ENCODE measurements around the gene C7.

C7 gene

GRCh38 chr5:40991981-40992559 is 82.8 kb downstream of the C7 start:
- no peak overlapping the region for H4K91ac ChIP-seq (ENCODE audit: low read depth, low read length)
- peaks cover 0 to 6% of the 10 kb centered on the region in 2 experiments for H3K4me1 ChIP-seq (ENCODE audit: control insufficient read depth in 1 of 2, insufficient read depth in 2 of 2, low read length in 2 of 2)
- H4K8ac ChIP-seq (ENCODE audit: low read depth, low read length): no peak overlapping the region
- no peak overlapping the region for H3K4me2 ChIP-seq (ENCODE audit: low read length)
- H3K14ac ChIP-seq (ENCODE audit: low read length): no peak overlapping the region
- no peak overlapping the region for H2BK120ac ChIP-seq (ENCODE audit: insufficient read depth, low read length, poor library complexity)
- H3K27me3 ChIP-seq (ENCODE audit: insufficient read depth, low read length): no peaks in the 10 kb centered on the region
- no peak overlapping the region for H3K4ac ChIP-seq (ENCODE audit: low read depth, low read length)
- H3K36me3 ChIP-seq (ENCODE audit: control insufficient read depth in 1 of 2, insufficient read depth in 2 of 2, low read length in 2 of 2): no peaks in the 10 kb centered on the region
- H3K9ac ChIP-seq (ENCODE audit: low read length): no peak overlapping the region
- H3K18ac ChIP-seq (ENCODE audit: low read length): no peak overlapping the region
- no peak overlapping the region for H3K23ac ChIP-seq (ENCODE audit: low read length)
- H2AFZ ChIP-seq (ENCODE audit: insufficient read depth, low read length, poor library complexity): no peak overlapping the region
- no peak overlapping the region for H4K12ac ChIP-seq (ENCODE audit: low read depth, low read length)
- no peak overlapping the region for H3K27ac ChIP-seq (ENCODE audit: low read depth, low read length)
- no peak overlapping the region for H2AK5ac ChIP-seq (ENCODE audit: low read length)
- H3K4me3 ChIP-seq (ENCODE audit: low read depth, low read length): no peak overlapping the region
- H2BK5ac ChIP-seq (ENCODE audit: low read depth, low read length, poor library complexity): no peak overlapping the region
- no peaks in the 10 kb centered on the region for H3K79me1 ChIP-seq (ENCODE audit: low read length)
- no peaks in the 10 kb centered on the region for H3K9me3 ChIP-seq (ENCODE audit: insufficient read depth, low read depth, low read length)
- H3K79me2 ChIP-seq (ENCODE audit: control insufficient read depth, insufficient read depth, low read length, poor library complexity): no peaks in the 10 kb centered on the region
- no CpG with 5 or more reads among the region's 5 CpGs for WGBS (ENCODE audit: extremely low coverage, insufficient coverage, insufficient read length)
- no peak overlapping the region for H2BK12ac ChIP-seq (ENCODE audit: low read length)
- no peak for DNase-seq

- Histone ChIP-seq H4K12ac (ENCODE audit: low read depth, low read length) (no peak overlapping the region), H3K79me2 (ENCODE audit: control insufficient read depth, insufficient read depth, low read length, poor library complexity) (no peaks in the 10 kb centered on the region), H2BK12ac (ENCODE audit: low read length) (no peak overlapping the region), H2BK5ac (ENCODE audit: low read depth, low read length, poor library complexity) (no peak overlapping the region), H3K79me1 (ENCODE audit: low read length) (no peaks in the 10 kb centered on the region), H4K91ac (ENCODE audit: low read depth, low read length) (no peak overlapping the region), H3K9ac (ENCODE audit: low read length) (no peak overlapping the region), H2AFZ (ENCODE audit: insufficient read depth, low read length, poor library complexity) (no peak overlapping the region), H2AK5ac (ENCODE audit: low read length) (no peak overlapping the region), H2BK120ac (ENCODE audit: insufficient read depth, low read length, poor library complexity) (no peak overlapping the region), H3K18ac (ENCODE audit: low read length) (no peak overlapping the region), H3K4me2 (ENCODE audit: low read length) (no peak overlapping the region), H3K36me3 (ENCODE audit: control insufficient read depth in 1 of 2, insufficient read depth in 2 of 2, low read length in 2 of 2) (no peaks in the 10 kb centered on the region), H3K27ac (ENCODE audit: low read depth, low read length) (no peak overlapping the region), H3K4me3 (ENCODE audit: low read depth, low read length) (no peak overlapping the region), H3K23ac (ENCODE audit: low read length) (no peak overlapping the region), H3K14ac (ENCODE audit: low read length) (no peak overlapping the region), H3K9me3 (ENCODE audit: insufficient read depth, low read depth, low read length) (no peaks in the 10 kb centered on the region), H3K27me3 (ENCODE audit: insufficient read depth, low read length) (no peaks in the 10 kb centered on the region), H3K4me1 (ENCODE audit: control insufficient read depth in 1 of 2, insufficient read depth in 2 of 2, low read length in 2 of 2) (peaks cover 0 to 3% of the 10 kb centered on the region in 2 experiments), H3K4ac (ENCODE audit: low read depth, low read length) (no peak overlapping the region), H4K8ac (ENCODE audit: low read depth, low read length) (no peak overlapping the region)
- no CpG with 5 or more reads among the region's 5 CpGs for WGBS (ENCODE audit: extremely low coverage, insufficient coverage, insufficient read length)
- DNase-seq: no peak
These were observed 86.7 kb downstream of the C7 start for GRCh38 chr5:40995801-40996586.

- Histone ChIP-seq H3K4me1 (ENCODE audit: control insufficient read depth in 1 of 2, insufficient read depth in 2 of 2, low read length in 2 of 2) (no peaks in the 10 kb centered on the region), H4K91ac (ENCODE audit: low read depth, low read length) (no peak overlapping the region), H3K4me2 (ENCODE audit: low read length) (no peak overlapping the region), H2BK120ac (ENCODE audit: insufficient read depth, low read length, poor library complexity) (no peak overlapping the region), H2AK5ac (ENCODE audit: low read length) (no peak overlapping the region), H3K79me2 (ENCODE audit: control insufficient read depth, insufficient read depth, low read length, poor library complexity) (no peaks in the 10 kb centered on the region), H3K79me1 (ENCODE audit: low read length) (no peaks in the 10 kb centered on the region), H3K27ac (ENCODE audit: low read depth, low read length) (no peak overlapping the region), H2AFZ (ENCODE audit: insufficient read depth, low read length, poor library complexity) (no peak overlapping the region), H4K8ac (ENCODE audit: low read depth, low read length) (no peak overlapping the region), H3K14ac (ENCODE audit: low read length) (no peak overlapping the region), H3K18ac (ENCODE audit: low read length) (no peak overlapping the region), H3K36me3 (ENCODE audit: control insufficient read depth in 1 of 2, insufficient read depth in 2 of 2, low read length in 2 of 2) (no peaks in the 10 kb centered on the region), H3K23ac (ENCODE audit: low read length) (no peak overlapping the region), H3K9ac (ENCODE audit: low read length) (no peak overlapping the region), H3K9me3 (ENCODE audit: insufficient read depth, low read depth, low read length) (no peaks in the 10 kb centered on the region), H2BK5ac (ENCODE audit: low read depth, low read length, poor library complexity) (no peak overlapping the region), H3K4ac (ENCODE audit: low read depth, low read length) (no peak overlapping the region), H4K12ac (ENCODE audit: low read depth, low read length) (no peak overlapping the region), H3K27me3 (ENCODE audit: insufficient read depth, low read length) (no peaks in the 10 kb centered on the region), H2BK12ac (ENCODE audit: low read length) (no peak overlapping the region), H3K4me3 (ENCODE audit: low read depth, low read length) (no peak overlapping the region)
- DNase-seq: no peak
- no CpG with 5 or more reads among the region's 1 CpG for WGBS (ENCODE audit: extremely low coverage, insufficient coverage, insufficient read length)
These were observed 89.8 kb downstream of the C7 start for GRCh38 chr5:40999142-40999541.

GRCh38 chr5:40999966-41000365 is 90.7 kb downstream of the C7 start:
- H3K27ac ChIP-seq (ENCODE audit: low read depth, low read length): no peak overlapping the region
- no peak overlapping the region for H3K18ac ChIP-seq (ENCODE audit: low read length)
- no peak overlapping the region for H4K91ac ChIP-seq (ENCODE audit: low read depth, low read length)
- no CpG with 5 or more reads among the region's 4 CpGs for WGBS (ENCODE audit: extremely low coverage, insufficient coverage, insufficient read length)
- no peak overlapping the region for H2BK5ac ChIP-seq (ENCODE audit: low read depth, low read length, poor library complexity)
- no peaks in the 10 kb centered on the region for H3K36me3 ChIP-seq (ENCODE audit: control insufficient read depth in 1 of 2, insufficient read depth in 2 of 2, low read length in 2 of 2)
- H3K9me3 ChIP-seq (ENCODE audit: insufficient read depth, low read depth, low read length): no peaks in the 10 kb centered on the region
- no peak overlapping the region for H4K8ac ChIP-seq (ENCODE audit: low read depth, low read length)
- H2AFZ ChIP-seq (ENCODE audit: insufficient read depth, low read length, poor library complexity): no peak overlapping the region
- no peak for DNase-seq
- H3K4me3 ChIP-seq (ENCODE audit: low read depth, low read length): no peak overlapping the region
- H3K4ac ChIP-seq (ENCODE audit: low read depth, low read length): no peak overlapping the region
- H4K12ac ChIP-seq (ENCODE audit: low read depth, low read length): no peak overlapping the region
- no peak overlapping the region for H2BK12ac ChIP-seq (ENCODE audit: low read length)
- no peaks in the 10 kb centered on the region for H3K79me1 ChIP-seq (ENCODE audit: low read length)
- H3K14ac ChIP-seq (ENCODE audit: low read length): no peak overlapping the region
- H3K4me1 ChIP-seq (ENCODE audit: control insufficient read depth in 1 of 2, insufficient read depth in 2 of 2, low read length in 2 of 2): no peaks in the 10 kb centered on the region
- H2AK5ac ChIP-seq (ENCODE audit: low read length): no peak overlapping the region
- no peaks in the 10 kb centered on the region for H3K79me2 ChIP-seq (ENCODE audit: control insufficient read depth, insufficient read depth, low read length, poor library complexity)
- H3K4me2 ChIP-seq (ENCODE audit: low read length): no peak overlapping the region
- no peak overlapping the region for H3K9ac ChIP-seq (ENCODE audit: low read length)
- H3K27me3 ChIP-seq (ENCODE audit: insufficient read depth, low read length): no peaks in the 10 kb centered on the region
- no peak overlapping the region for H2BK120ac ChIP-seq (ENCODE audit: insufficient read depth, low read length, poor library complexity)
- no peak overlapping the region for H3K23ac ChIP-seq (ENCODE audit: low read length)

Data from trophoblast cell (in vitro differentiated cells and primary cell).